AG09319 (cell line): ENCODE data around the gene AJM1.

Source experiments
- DNase-seq: peaks from one replicate; pipeline ENCODE4 v3.0.0-alpha.2; 2010; ENCODE audit warnings: low read depth; ENCODE audit errors: extremely low read depth
- CTCF ChIP-seq: IDR thresholded peaks from 2 replicates; pipeline ENCODE4 v1.5.1; 2011; ENCODE audit warnings: low read depth, mild to moderate bottlenecking, inconsistent platforms, low read length, moderate library complexity

AJM1 gene

GRCh38 chr9:136852664-136853595, 10.7 kb downstream of the AJM1 start:
- TF ChIP-seq CTCF, result no peak
- DNase-seq, result no peak

- no peak for DNase-seq
- no peak for TF ChIP-seq CTCF
Measured at GRCh38 chr9:136853596-136854112, 11.4 kb downstream of the AJM1 start.

GRCh38 chr9:136854113-136854841, 12.0 kb downstream of the AJM1 start:
- DNase-seq, result no peak
- no peak for TF ChIP-seq CTCF

- no peak for DNase-seq
- TF ChIP-seq CTCF, result no peak
Measured at GRCh38 chr9:136854842-136855460, 12.7 kb downstream of the AJM1 start.

GRCh38 chr9:136855461-136856078, 13.3 kb downstream of the AJM1 start:
- no peak for DNase-seq
- TF ChIP-seq CTCF, result no peak

GRCh38 chr9:136856079-136856476, 13.8 kb downstream of the AJM1 start:
- TF ChIP-seq CTCF, result no peak
- no peak for DNase-seq
